B cell (primary cell): Measurements from ENCODE around the gene STARD4. TPM values are rescaled to one million over a fixed set of nuclear protein-coding genes. Genes with fewer than 3 reads are reported as not detected.

ENCODE experiments used
- ATAC-seq: fragments of 200-7000 bp; cut with Tn5 transposase; one replicate; pipeline ENCODE4 v1.10.0; 2021; ENCODE audit warnings: low read depth, mild to moderate bottlenecking, moderate number of reproducible peaks, moderate library complexity
- CTCF ChIA-PET: fragments of 350-600 bp; sonication (Branson Sonifier 250); formaldehyde crosslinking; loops from one replicate; lab custom pipeline; 2021; ENCODE audit warnings: antibody characterized with exemption, inconsistent platforms; lab: Charles Lee
- POLR2A ChIA-PET: fragments of 350-600 bp; sonication (Branson Sonifier 250); formaldehyde crosslinking; loops from one replicate; lab custom pipeline; 2021; ENCODE audit warnings: antibody characterized with exemption; lab: Charles Lee
- DNase-seq: peaks from one replicate; pipeline ENCODE4 v3.0.0; 2013
- H2AFZ ChIP-seq: 2 replicates; pipeline ENCODE4 v1.6.1; 2012; ENCODE audit warnings: mild to moderate bottlenecking, low read depth, low read length; ENCODE audit not compliant: insufficient read depth, poor library complexity, severe bottlenecking
- H3K27ac ChIP-seq, 2 donors: 1 replicate in 1 of 2; 2 replicates in 1 of 2; pipeline ENCODE4 v1.5.1; 2012 to 2013; ENCODE audit warnings: low read length in 2 of 2, mild to moderate bottlenecking in 2 of 2, moderate library complexity in 1 of 2
- H3K27me3 ChIP-seq, 4 experiments: fragments of 200-600 bp in 1 of 4; sonication (generic) in 1 of 4; replicated peaks in 1 of 4; 1 replicate in 2 of 4; 2 replicates in 2 of 4; pipeline versions ENCODE4 v1.6.1 to v1.7.0; 2013 to 2016; ENCODE audit warnings: low read length in 3 of 4, mild to moderate bottlenecking in 2 of 4, mixed read lengths in 1 of 4, moderate library complexity in 1 of 4; ENCODE audit not compliant: insufficient read depth in 4 of 4, control insufficient read depth in 3 of 4; ENCODE audit errors: control extremely low read depth in 1 of 4
- H3K36me3 ChIP-seq, 2 experiments: replicated peaks in 1 of 2; 1 replicate in 1 of 2; 2 replicates in 1 of 2; pipeline versions ENCODE4 v1.6.1 to v1.7.1; 2013; ENCODE audit warnings: low read length in 1 of 2; ENCODE audit not compliant: insufficient read depth in 2 of 2, control insufficient read depth in 1 of 2; ENCODE audit errors: control extremely low read depth in 1 of 2, extremely low read depth in 1 of 2
- H3K4me1 ChIP-seq, 2 donors: fragments of 200-600 bp in 1 of 2; sonication (generic) in 1 of 2; 1 replicate in 1 of 2; 2 replicates in 1 of 2; pipeline versions ENCODE4 v1.5.1 to v1.6.1; 2013 to 2017; ENCODE audit warnings: low read length in 2 of 2; ENCODE audit not compliant: control insufficient read depth in 2 of 2, insufficient read depth in 2 of 2
- H3K4me2 ChIP-seq: replicated peaks from 2 replicates; pipeline ENCODE3; 2012; ENCODE audit warnings: mild to moderate bottlenecking, low read depth, low read length; ENCODE audit not compliant: poor library complexity, severe bottlenecking
- H3K4me3 ChIP-seq, 5 experiments: fragments of 200-600 bp in 1 of 5; sonication (generic) in 1 of 5; 1 replicate in 3 of 5; 2 replicates in 2 of 5; pipeline versions ENCODE4 v1.5.1 to v1.7.0; 2011 to 2016; ENCODE audit warnings: low read length in 4 of 5, mild to moderate bottlenecking in 4 of 5, low read depth in 2 of 5, control low read depth in 1 of 5, moderate library complexity in 1 of 5; ENCODE audit not compliant: insufficient read depth in 1 of 5; ENCODE audit errors: control extremely low read depth in 1 of 5, extremely low read depth in 1 of 5
- H3K79me2 ChIP-seq: fragments of 200-600 bp; sonication (generic); one replicate; pipeline ENCODE4 v1.6.0; 2016; ENCODE audit warnings: low read length; ENCODE audit not compliant: control insufficient read depth, insufficient read depth
- H3K9ac ChIP-seq: fragments of 200-600 bp; sonication (generic); 2 replicates; pipeline ENCODE4 v1.6.1; 2017; ENCODE audit warnings: mild to moderate bottlenecking, low read length, moderate library complexity
- H3K9me3 ChIP-seq, 3 donors: one replicate each; pipeline versions ENCODE4 v1.6.1 to v1.7.1; 2013; ENCODE audit warnings: low read length in 2 of 3; ENCODE audit not compliant: control insufficient read depth in 2 of 3, insufficient read depth in 1 of 3; ENCODE audit errors: control extremely low read depth in 1 of 3
- H4K20me1 ChIP-seq: 2 replicates; pipeline ENCODE4 v1.6.0; 2012; ENCODE audit warnings: mild to moderate bottlenecking, low read length; ENCODE audit not compliant: insufficient read depth, control insufficient read depth, poor library complexity, severe bottlenecking
- H3K27ac Mint-ChIP-seq: one replicate; pipeline ENCODE4 v1.8.0; 2021; ENCODE audit warnings: mixed read lengths
- H3K27me3 Mint-ChIP-seq: one replicate; pipeline ENCODE4 v1.8.0; 2021; ENCODE audit warnings: mixed read lengths
- H3K4me1 Mint-ChIP-seq: one replicate; pipeline ENCODE4 v1.8.0; 2021; ENCODE audit warnings: mixed read lengths
- H3K4me3 Mint-ChIP-seq: one replicate; pipeline ENCODE4 v1.8.0; 2021; ENCODE audit warnings: mixed read lengths
- H3K9me3 Mint-ChIP-seq: one replicate; pipeline ENCODE4 v1.8.0; 2022; ENCODE audit warnings: mixed read lengths; ENCODE audit not compliant: insufficient read depth
- EZH2 ChIP-seq: IDR thresholded peaks from 2 replicates; pipeline ENCODE4 v1.6.1; 2012; ENCODE audit warnings: borderline replicate concordance, low read depth, mild to moderate bottlenecking, moderate library complexity, low read length; ENCODE audit not compliant: insufficient read depth, poor library complexity, severe bottlenecking
- WGBS: methylation state at CpG from one replicate; pipeline ENCODE4 v1.1.5; 2013; ENCODE audit warnings: missing lambda C conversion rate; ENCODE audit not compliant: insufficient coverage; 5-methylcytosine and 5-hydroxymethylcytosine counted together
- intact Hi-C: fragments of 100-400 bp; cut with micrococcal nuclease; formaldehyde crosslinking; loops from one replicate; pipeline ENCODE4 v1.10.0; 2022
- polyA plus RNA-seq: library from polyadenylated mRNA; depleted of rRNA; stranded (reverse); fragments of >200 nt; gene quantifications from 2 replicates; pipeline ENCODE4 v1.2.3, GENCODE V29; 2012
- total RNA-seq, 2 donors: library from RNA; stranded (reverse); fragments of 120-200 nt in 1 of 2; gene quantifications; 1 replicate in 1 of 2; 2 replicates in 1 of 2; pipeline versions ENCODE4 v1.2.3 to v1.2.4, GENCODE V29; 2013 to 2022
- TF ChIP-seq, protein P1 (sequence below): fragments of 200-600 bp; IDR thresholded peaks from one replicate; pipeline ENCODE4 v1.8.0; 2022; ENCODE audit warnings: antibody characterized with exemption, mild to moderate bottlenecking

The STARD4 gene
- total and polyA plus RNA-seq, 2 donors (not counting 1 experiment from before 2014, with no cell fraction given) = 7.6 to 31.1 TPM

DNA sequence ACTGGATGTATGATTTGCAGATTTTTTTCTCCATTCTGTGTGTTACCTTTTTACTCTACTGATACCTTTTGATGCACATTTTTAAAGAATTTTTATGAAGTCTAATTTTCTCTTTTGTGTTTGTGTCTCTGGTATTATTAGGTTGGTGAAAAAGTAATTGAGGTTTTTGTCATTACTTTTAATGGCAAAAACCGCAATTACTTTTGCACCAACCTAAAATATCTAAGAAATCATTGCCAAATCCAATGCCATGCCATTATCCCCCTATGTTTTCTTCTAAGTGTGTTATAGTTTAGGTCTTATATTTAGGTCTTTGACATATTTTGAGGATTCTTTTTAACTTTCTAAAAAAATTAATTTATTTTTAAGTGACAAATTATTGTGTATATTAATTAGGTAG lies 43.4 kb upstream of the STARD4 start:
- DNase-seq (no peak), ATAC-seq (no peak)
- Mint-ChIP-seq H3K4me1 (peaks cover 2% of the 10 kb centered on the region), H3K4me3 (no peak overlapping the region), H3K27ac (no peak overlapping the region), H3K9me3 (peaks cover 4% of the 10 kb centered on the region), H3K27me3 (peaks cover 15% of the 10 kb centered on the region)
- H3K79me2 ChIP-seq = no peaks in the 10 kb centered on the region
- no peak overlapping the region for H3K9ac ChIP-seq
- H3K4me1 ChIP-seq = peaks cover under 1 to 1% of the 10 kb centered on the region in 2 donors
- no CpG with 5 or more reads among the region's 1 CpG for WGBS
- no peaks in the 10 kb centered on the region for H3K36me3 ChIP-seq
- TF ChIP-seq EZH2 = no peak
- TF ChIP-seq, protein P1, sequence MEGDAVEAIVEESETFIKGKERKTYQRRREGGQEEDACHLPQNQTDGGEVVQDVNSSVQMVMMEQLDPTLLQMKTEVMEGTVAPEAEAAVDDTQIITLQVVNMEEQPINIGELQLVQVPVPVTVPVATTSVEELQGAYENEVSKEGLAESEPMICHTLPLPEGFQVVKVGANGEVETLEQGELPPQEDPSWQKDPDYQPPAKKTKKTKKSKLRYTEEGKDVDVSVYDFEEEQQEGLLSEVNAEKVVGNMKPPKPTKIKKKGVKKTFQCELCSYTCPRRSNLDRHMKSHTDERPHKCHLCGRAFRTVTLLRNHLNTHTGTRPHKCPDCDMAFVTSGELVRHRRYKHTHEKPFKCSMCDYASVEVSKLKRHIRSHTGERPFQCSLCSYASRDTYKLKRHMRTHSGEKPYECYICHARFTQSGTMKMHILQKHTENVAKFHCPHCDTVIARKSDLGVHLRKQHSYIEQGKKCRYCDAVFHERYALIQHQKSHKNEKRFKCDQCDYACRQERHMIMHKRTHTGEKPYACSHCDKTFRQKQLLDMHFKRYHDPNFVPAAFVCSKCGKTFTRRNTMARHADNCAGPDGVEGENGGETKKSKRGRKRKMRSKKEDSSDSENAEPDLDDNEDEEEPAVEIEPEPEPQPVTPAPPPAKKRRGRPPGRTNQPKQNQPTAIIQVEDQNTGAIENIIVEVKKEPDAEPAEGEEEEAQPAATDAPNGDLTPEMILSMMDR = no peak
- intact Hi-C loops = no loop called here
- no peak overlapping the region for H2AFZ ChIP-seq
- H3K9me3 ChIP-seq = no peaks in the 10 kb centered on the region
- no peaks in the 10 kb centered on the region for H4K20me1 ChIP-seq
- ChIA-PET CTCF (no interaction called here), POLR2A (no interaction called here)
- H3K4me3 ChIP-seq = no peak overlapping the region
- no peak overlapping the region for H3K27ac ChIP-seq
- no peak overlapping the region for H3K4me2 ChIP-seq
- H3K27me3 ChIP-seq = peaks cover 0 to 3% (median 0%) of the 10 kb centered on the region in 4 experiments

DNA sequence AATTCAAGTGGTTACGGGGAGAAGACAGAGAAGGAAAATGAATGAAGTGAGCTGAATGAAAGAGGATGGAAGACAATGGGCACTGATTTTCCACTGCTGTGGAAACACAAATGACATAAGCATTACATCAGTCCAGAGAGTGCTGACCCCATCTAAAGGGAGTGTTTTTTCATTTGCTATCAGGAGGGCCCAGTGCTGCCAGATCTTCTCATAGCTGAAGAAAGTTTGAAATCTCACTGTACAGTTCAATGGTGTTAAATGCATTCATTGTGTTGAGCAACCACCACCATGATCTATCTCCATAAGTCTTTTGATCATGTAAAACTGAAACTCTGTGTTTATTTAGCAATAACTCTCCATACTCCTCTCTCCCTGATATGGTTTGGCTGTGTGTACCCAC lies 41.5 kb upstream of the STARD4 start:
- Histone ChIP-seq H3K4me2 (no peak overlapping the region), H3K36me3 (no peaks in the 10 kb centered on the region), H3K4me3 (no peak overlapping the region), H3K27ac (no peak overlapping the region), H3K4me1 (peaks cover 2 to 4% of the 10 kb centered on the region in 2 donors), H2AFZ (no peak overlapping the region), H3K9me3 (no peaks in the 10 kb centered on the region), H4K20me1 (no peaks in the 10 kb centered on the region), H3K27me3 (peaks cover 0 to 3% (median 0%) of the 10 kb centered on the region in 4 experiments), H3K9ac (no peak overlapping the region), H3K79me2 (no peaks in the 10 kb centered on the region)
- POLR2A ChIA-PET = no interaction called here
- no peaks in the 10 kb centered on the region for H3K9me3 Mint-ChIP-seq
- H3K4me3 Mint-ChIP-seq = no peak overlapping the region
- TF ChIP-seq EZH2 = no peak
- TF ChIP-seq, protein P1 = no peak
- H3K27ac Mint-ChIP-seq = no peak overlapping the region
- ATAC-seq (no peak), DNase-seq (no peak)
- peaks cover 6% of the 10 kb centered on the region for H3K27me3 Mint-ChIP-seq
- CTCF ChIA-PET = interaction anchor here (0.9 to 2.8 kb wide), 6 partner anchors 8 to 592 kb away, joined by 3 to 8 read pairs (median 4); no protein-coding TSS in a partner anchor
- H3K4me1 Mint-ChIP-seq = peaks cover 4% of the 10 kb centered on the region
- intact Hi-C loops = loop anchor here (5.0 kb wide), 1 partner anchor 283 kb away; no protein-coding TSS in a partner anchor
- WGBS = 60% methylated on average over 1 of the region's 1 CpG
